Mesenchymal stem cell (in vitro differentiated cells and primary cell): ENCODE data around the gene HERC2.
"Not testable (repeated sequence)": the region's sequence is repeated elsewhere in the genome, so short reads cannot be mapped to it uniquely, and the experiment has no call there.

Experiments
- DNase-seq: peaks from one replicate; pipeline ENCODE4 v3.0.0-alpha.2; 2013
- H2AFZ ChIP-seq: one replicate; pipeline ENCODE4 v1.6.1; 2013; ENCODE audit warnings: low read depth, mild to moderate bottlenecking, control low read depth, inconsistent platforms, low read length, moderate library complexity
- H2AK5ac ChIP-seq: 2 replicates; pipeline ENCODE4 v1.6.1; 2013; ENCODE audit warnings: low read length, moderate library complexity, mild to moderate bottlenecking, inconsistent platforms; ENCODE audit not compliant: severe bottlenecking
- H2BK120ac ChIP-seq: one replicate; pipeline ENCODE4 v1.6.1; 2013; ENCODE audit warnings: low read depth, mild to moderate bottlenecking, inconsistent platforms, low read length, moderate library complexity
- H2BK12ac ChIP-seq, 2 experiments: one replicate each; pipeline ENCODE4 v1.6.1; 2013; ENCODE audit warnings: inconsistent platforms in 2 of 2, low read length in 2 of 2, mild to moderate bottlenecking in 2 of 2, moderate library complexity in 2 of 2, control low read depth in 1 of 2
- H2BK15ac ChIP-seq: one replicate; pipeline ENCODE4 v1.6.1; 2013; ENCODE audit warnings: mild to moderate bottlenecking, low read depth, inconsistent platforms; ENCODE audit not compliant: poor library complexity, severe bottlenecking
- H2BK5ac ChIP-seq: 2 replicates; pipeline ENCODE4 v1.6.1; 2013; ENCODE audit warnings: low read depth, mild to moderate bottlenecking, low read length, control low read depth, inconsistent platforms; ENCODE audit not compliant: poor library complexity, severe bottlenecking
- H3K14ac ChIP-seq, 2 experiments: one replicate each; pipeline ENCODE4 v1.6.1; 2013; ENCODE audit warnings: inconsistent platforms in 2 of 2, low read length in 2 of 2, control low read depth in 1 of 2, mild to moderate bottlenecking in 1 of 2, moderate library complexity in 1 of 2
- H3K18ac ChIP-seq, 2 experiments: one replicate each; pipeline ENCODE4 v1.6.1; 2013; ENCODE audit warnings: inconsistent platforms in 2 of 2, low read length in 2 of 2, control low read depth in 1 of 2, low read depth in 1 of 2, mild to moderate bottlenecking in 1 of 2
- H3K23ac ChIP-seq, 2 experiments: one replicate each; pipeline ENCODE4 v1.6.1; 2013; ENCODE audit warnings: inconsistent platforms in 2 of 2, low read length in 2 of 2, mild to moderate bottlenecking in 2 of 2, moderate library complexity in 2 of 2, control low read depth in 1 of 2
- H3K27ac ChIP-seq: 2 replicates; pipeline ENCODE4 v1.5.1; 2013; ENCODE audit warnings: mild to moderate bottlenecking, moderate library complexity, low read length, control low read depth, inconsistent platforms; ENCODE audit not compliant: poor library complexity, severe bottlenecking
- H3K27me3 ChIP-seq, 2 experiments: 2 replicates each; pipeline versions ENCODE4 v1.6.1 to v1.7.0; 2013; ENCODE audit warnings: low read length in 2 of 2, mild to moderate bottlenecking in 2 of 2, moderate library complexity in 2 of 2, control low read depth in 1 of 2, inconsistent platforms in 1 of 2; ENCODE audit not compliant: control insufficient read depth in 1 of 2, insufficient read depth in 1 of 2
- H3K36me3 ChIP-seq, 2 experiments: 2 replicates each; pipeline versions ENCODE4 v1.6.1 to v1.7.0; 2013; ENCODE audit warnings: low read length in 2 of 2, control low read depth in 1 of 2, inconsistent platforms in 1 of 2, low read depth in 1 of 2, mild to moderate bottlenecking in 1 of 2; ENCODE audit not compliant: insufficient read depth in 2 of 2, control insufficient read depth in 1 of 2
- H3K4ac ChIP-seq, 2 experiments: one replicate each; pipeline ENCODE4 v1.6.1; 2013; ENCODE audit warnings: inconsistent platforms in 2 of 2, low read length in 2 of 2, mild to moderate bottlenecking in 2 of 2, moderate library complexity in 2 of 2, control low read depth in 1 of 2, low read depth in 1 of 2
- H3K4me1 ChIP-seq: 2 replicates; pipeline ENCODE4 v1.6.1; 2013; ENCODE audit warnings: low read depth, low read length, control low read depth; ENCODE audit not compliant: control insufficient read depth, insufficient read depth
- H3K4me2 ChIP-seq: 2 replicates; pipeline ENCODE4 v1.6.1; 2013; ENCODE audit warnings: low read length, mild to moderate bottlenecking, inconsistent platforms; ENCODE audit not compliant: poor library complexity, severe bottlenecking
- H3K4me3 ChIP-seq, 2 experiments: 2 replicates each; pipeline versions ENCODE4 v1.5.1 to v1.7.0; 2013; ENCODE audit warnings: low read length in 2 of 2, mild to moderate bottlenecking in 2 of 2, control low read depth in 1 of 2, low read depth in 1 of 2; ENCODE audit not compliant: insufficient read depth in 1 of 2
- H3K79me1 ChIP-seq: replicated peaks from 2 replicates; pipeline ENCODE4 v1.6.1; 2013; ENCODE audit warnings: mild to moderate bottlenecking, control low read depth, low read length, inconsistent platforms; ENCODE audit not compliant: poor library complexity, severe bottlenecking
- H3K9ac ChIP-seq: 2 replicates; pipeline ENCODE4 v1.7.0; 2013; ENCODE audit warnings: mild to moderate bottlenecking, low read length, moderate library complexity
- H3K9me3 ChIP-seq: 2 replicates; pipeline ENCODE4 v1.7.0; 2013; ENCODE audit warnings: mild to moderate bottlenecking, low read length; ENCODE audit not compliant: control insufficient read depth
- H4K8ac ChIP-seq: one replicate; pipeline ENCODE4 v1.6.1; 2013; ENCODE audit warnings: inconsistent platforms, mild to moderate bottlenecking, low read length, moderate library complexity
- H4K91ac ChIP-seq: one replicate; pipeline ENCODE4 v1.6.1; 2013; ENCODE audit warnings: mild to moderate bottlenecking, low read length, inconsistent platforms
- WGBS: methylation state at CpG from one replicate; pipeline ENCODE4 v1.1.7; 2013; ENCODE audit warnings: mixed read lengths; 5-methylcytosine and 5-hydroxymethylcytosine counted together

The HERC2 gene

GRCh38 chr15:28319725-28320124 is 2.3 kb downstream of the HERC2 start:
- not testable (repeated sequence) for H4K8ac ChIP-seq, H3K27me3 ChIP-seq, H3K79me1 ChIP-seq, H2BK15ac ChIP-seq, H2AK5ac ChIP-seq, H2BK120ac ChIP-seq, H3K4ac ChIP-seq, H2AFZ ChIP-seq, H4K91ac ChIP-seq, H2BK5ac ChIP-seq, H2BK12ac ChIP-seq, H3K23ac ChIP-seq, H3K27ac ChIP-seq, H3K9ac ChIP-seq, DNase-seq, H3K4me3 ChIP-seq, H3K9me3 ChIP-seq, H3K4me1 ChIP-seq, H3K4me2 ChIP-seq, H3K14ac ChIP-seq, H3K18ac ChIP-seq
- H3K36me3 ChIP-seq: peaks cover 11 to 19% of the 10 kb centered on the region in 2 experiments
- WGBS: 100% methylated on average over 1 of the region's 1 CpG

GRCh38 chr15:28318828-28319227 is 3.2 kb downstream of the HERC2 start:
- H3K79me1 ChIP-seq, H3K18ac ChIP-seq, H2AK5ac ChIP-seq, H3K9ac ChIP-seq, H2BK120ac ChIP-seq, H3K4me2 ChIP-seq, H3K14ac ChIP-seq, DNase-seq, H4K8ac ChIP-seq, H2BK12ac ChIP-seq, H3K4me1 ChIP-seq, H3K4me3 ChIP-seq, H3K23ac ChIP-seq, H3K27ac ChIP-seq, H2BK15ac ChIP-seq, H2AFZ ChIP-seq, H4K91ac ChIP-seq, H3K27me3 ChIP-seq, H2BK5ac ChIP-seq, H3K9me3 ChIP-seq, H3K4ac ChIP-seq: not testable (repeated sequence)
- no CpG with 5 or more reads among the region's 3 CpGs for WGBS
- peaks cover 11 to 24% of the 10 kb centered on the region in 2 experiments for H3K36me3 ChIP-seq

- H3K4me1 ChIP-seq, H3K18ac ChIP-seq, H2BK12ac ChIP-seq, H3K9me3 ChIP-seq, H3K9ac ChIP-seq, H3K27me3 ChIP-seq, H3K79me1 ChIP-seq, H2AK5ac ChIP-seq, H2BK15ac ChIP-seq, H2BK120ac ChIP-seq, H3K4ac ChIP-seq, H3K23ac ChIP-seq, H3K27ac ChIP-seq, H3K14ac ChIP-seq, DNase-seq, H3K4me2 ChIP-seq, H2BK5ac ChIP-seq, H3K4me3 ChIP-seq, H4K8ac ChIP-seq, H4K91ac ChIP-seq, H2AFZ ChIP-seq: not testable (repeated sequence)
- peaks cover 11 to 28% of the 10 kb centered on the region in 2 experiments for H3K36me3 ChIP-seq
- over 99% methylated on average over 10 of the region's 13 CpGs for WGBS
Observed at GRCh38 chr15:28318122-28318521, 3.9 kb downstream of the HERC2 start.

GRCh38 chr15:28316958-28317357 is 5.0 kb downstream of the HERC2 start:
- peaks cover 11 to 28% of the 10 kb centered on the region in 2 experiments for H3K36me3 ChIP-seq
- H2BK15ac ChIP-seq, H3K18ac ChIP-seq, H3K14ac ChIP-seq, H3K23ac ChIP-seq, H3K79me1 ChIP-seq, H2AFZ ChIP-seq, H2BK120ac ChIP-seq, H3K4me3 ChIP-seq, H4K91ac ChIP-seq, DNase-seq, H3K27me3 ChIP-seq, H2BK5ac ChIP-seq, H2BK12ac ChIP-seq, H2AK5ac ChIP-seq, H3K4me1 ChIP-seq, H3K9me3 ChIP-seq, H3K4ac ChIP-seq, H3K9ac ChIP-seq, H3K27ac ChIP-seq, H4K8ac ChIP-seq, H3K4me2 ChIP-seq: not testable (repeated sequence)
- WGBS: 97% methylated on average over 5 of the region's 7 CpGs
